H9 (cell line): ENCODE data around the gene CYRIA. TPM values are rescaled to one million over a fixed set of nuclear protein-coding genes. Genes with fewer than 3 reads are reported as not detected.

Experiments used
- DNase-seq: peaks from one replicate; pipeline ENCODE4 v3.0.0-alpha.2; 2017
- H2AFZ ChIP-seq: one replicate; pipeline ENCODE4 v1.6.1; 2013; ENCODE audit warnings: mild to moderate bottlenecking, low read length, control low read depth, moderate library complexity
- H2AK5ac ChIP-seq: 2 replicates; pipeline ENCODE4 v1.6.1; 2013; ENCODE audit warnings: low read length, control low read depth, mixed read lengths; ENCODE audit not compliant: insufficient read length
- H2BK120ac ChIP-seq: one replicate; pipeline ENCODE4 v1.6.1; 2013; ENCODE audit warnings: low read depth, mild to moderate bottlenecking, low read length, control low read depth, inconsistent platforms; ENCODE audit not compliant: poor library complexity, severe bottlenecking
- H2BK12ac ChIP-seq: 2 replicates; pipeline ENCODE4 v1.6.1; 2013; ENCODE audit warnings: low read length, control low read depth, mixed read lengths, low read depth; ENCODE audit not compliant: insufficient read length
- H2BK15ac ChIP-seq: 2 replicates; pipeline ENCODE4 v1.6.1; 2013; ENCODE audit warnings: low read depth, low read length, control low read depth
- H2BK20ac ChIP-seq: one replicate; pipeline ENCODE4 v1.6.1; 2013; ENCODE audit warnings: low read depth, mild to moderate bottlenecking, low read length, control low read depth, inconsistent platforms; ENCODE audit not compliant: poor library complexity, severe bottlenecking
- H2BK5ac ChIP-seq: 2 replicates; pipeline ENCODE4 v1.6.1; 2013; ENCODE audit warnings: low read length, control low read depth, mixed read lengths; ENCODE audit not compliant: insufficient read length
- H3K14ac ChIP-seq: 2 replicates; pipeline ENCODE4 v1.6.1; 2013; ENCODE audit warnings: low read length, control low read depth; ENCODE audit not compliant: insufficient read depth
- H3K18ac ChIP-seq: 2 replicates; pipeline ENCODE4 v1.6.1; 2013; ENCODE audit warnings: low read depth, mild to moderate bottlenecking, mixed read lengths, low read length, control low read depth; ENCODE audit not compliant: insufficient read length
- H3K23ac ChIP-seq: 2 replicates; pipeline ENCODE4 v1.6.1; 2013; ENCODE audit warnings: low read length, control low read depth, mixed read lengths, low read depth; ENCODE audit not compliant: insufficient read length
- H3K23me2 ChIP-seq: 2 replicates; pipeline ENCODE4 v1.6.1; 2013; ENCODE audit warnings: low read depth, mild to moderate bottlenecking, mixed read lengths, low read length, control low read depth; ENCODE audit not compliant: insufficient read length, poor library complexity, severe bottlenecking
- H3K27ac ChIP-seq: 2 replicates; pipeline ENCODE4 v1.5.1; 2013; ENCODE audit warnings: low read length, control low read depth, mixed read lengths, low read depth; ENCODE audit not compliant: insufficient read length
- H3K27me3 ChIP-seq: 2 replicates; pipeline ENCODE4 v1.6.1; 2013; ENCODE audit warnings: low read length, control low read depth, inconsistent platforms; ENCODE audit not compliant: insufficient read depth
- H3K4ac ChIP-seq: 2 replicates; pipeline ENCODE4 v1.6.1; 2013; ENCODE audit warnings: low read depth, mild to moderate bottlenecking, control low read depth, inconsistent platforms, low read length, moderate library complexity
- H3K4me1 ChIP-seq: 2 replicates; pipeline ENCODE4 v1.6.1; 2013; ENCODE audit warnings: low read length, control low read depth, inconsistent platforms; ENCODE audit not compliant: insufficient read depth
- H3K4me2 ChIP-seq: 2 replicates; pipeline ENCODE4 v1.6.1; 2013; ENCODE audit warnings: low read length, control low read depth, mixed read lengths; ENCODE audit not compliant: insufficient read length, insufficient read depth
- H3K56ac ChIP-seq: 2 replicates; pipeline ENCODE4 v1.6.1; 2013; ENCODE audit warnings: low read depth, mild to moderate bottlenecking, mixed read lengths, low read length, control low read depth; ENCODE audit not compliant: insufficient read length
- H3K79me1 ChIP-seq: 2 replicates; pipeline ENCODE4 v1.6.1; 2013; ENCODE audit warnings: low read depth, mild to moderate bottlenecking, moderate library complexity, low read length, control low read depth, inconsistent platforms; ENCODE audit not compliant: insufficient read depth, poor library complexity, severe bottlenecking
- H3K79me2 ChIP-seq: 2 replicates; pipeline ENCODE4 v1.6.1; 2013; ENCODE audit warnings: low read length, control low read depth, inconsistent platforms; ENCODE audit not compliant: insufficient read depth
- H3K9ac ChIP-seq: 2 replicates; pipeline ENCODE4 v1.6.1; 2013; ENCODE audit warnings: low read length, control low read depth, mixed read lengths; ENCODE audit not compliant: insufficient read length; ENCODE audit errors: extremely low read depth
- H3K9me3 ChIP-seq: one replicate; pipeline ENCODE4 v1.6.1; 2013; ENCODE audit warnings: low read depth, low read length, inconsistent platforms; ENCODE audit not compliant: control insufficient read depth
- H3T11ph ChIP-seq: one replicate; pipeline ENCODE4 v1.6.1; 2013; ENCODE audit warnings: mild to moderate bottlenecking, low read length, control low read depth, inconsistent platforms
- H4K20me1 ChIP-seq: one replicate; pipeline ENCODE4 v1.6.1; 2013; ENCODE audit not compliant: control insufficient read depth, insufficient read length, insufficient read depth
- H4K5ac ChIP-seq: 2 replicates; pipeline ENCODE4 v1.6.1; 2013; ENCODE audit warnings: low read depth, mild to moderate bottlenecking, mixed read lengths, low read length, control low read depth; ENCODE audit not compliant: insufficient read length
- H4K8ac ChIP-seq: replicated peaks from 2 replicates; pipeline ENCODE4 v1.6.1; 2013; ENCODE audit warnings: low read length, control low read depth, mixed read lengths, low read depth; ENCODE audit not compliant: insufficient read length
- H4K91ac ChIP-seq: 2 replicates; pipeline ENCODE4 v1.6.1; 2013; ENCODE audit warnings: low read depth, mild to moderate bottlenecking, moderate library complexity, mixed read lengths, low read length, control low read depth; ENCODE audit not compliant: insufficient read length
- H3K27ac Mint-ChIP-seq, 3 experiments: 2 replicates in 2 of 3; 3 replicates in 1 of 3; pipeline ENCODE4 v1.8.0; 2020 to 2021; ENCODE audit warnings: mixed read lengths in 3 of 3, mild to moderate bottlenecking in 1 of 3, moderate library complexity in 1 of 3
- H3K27me3 Mint-ChIP-seq: 2 replicates; pipeline ENCODE4 v1.8.0; 2021; ENCODE audit warnings: low read depth, mild to moderate bottlenecking, moderate library complexity, mixed read lengths
- H3K36me3 Mint-ChIP-seq, 3 experiments: 2 replicates in 2 of 3; 3 replicates in 1 of 3; pipeline ENCODE4 v1.8.0; 2020 to 2021; ENCODE audit warnings: low read depth in 3 of 3, mixed read lengths in 3 of 3; ENCODE audit not compliant: insufficient read depth in 1 of 3
- H3K4me1 Mint-ChIP-seq, 2 experiments: 2 replicates each; pipeline ENCODE4 v1.8.0; 2020; ENCODE audit warnings: mixed read lengths in 2 of 2
- H3K4me3 Mint-ChIP-seq, 2 experiments: 2 replicates in 1 of 2; 3 replicates in 1 of 2; pipeline ENCODE4 v1.8.0; 2020 to 2021; ENCODE audit warnings: mild to moderate bottlenecking in 2 of 2, mixed read lengths in 2 of 2, moderate library complexity in 1 of 2
- H3K9me3 Mint-ChIP-seq, 2 experiments: 2 replicates in 1 of 2; 3 replicates in 1 of 2; pipeline ENCODE4 v1.8.0; 2020; ENCODE audit warnings: mild to moderate bottlenecking in 2 of 2, mixed read lengths in 2 of 2, moderate library complexity in 1 of 2
- WGBS: extraction: QIAGEN DNeasy Blood & Tissue Kit; methylation state at CpG from one replicate; pipeline ENCODE4 v1.1.7; 2013; ENCODE audit warnings: missing lambda C conversion rate, low lambda C conversion rate, mixed read lengths; ENCODE audit not compliant: insufficient read length; ENCODE audit errors: extremely low coverage; 5-methylcytosine and 5-hydroxymethylcytosine counted together
- total RNA-seq: library from RNA; stranded (reverse); gene quantifications from 2 replicates; pipeline ENCODE4 v1.2.1, GENCODE V29; 2021
- TF ChIP-seq, protein P1 (sequence below): fragments of 200-600 bp; sonication (generic); conservative IDR thresholded peaks from 3 replicates; pipeline ENCODE4 v1.8.0; 2021; ENCODE audit warnings: antibody characterized with exemption, mild to moderate bottlenecking

CYRIA gene
- total RNA-seq, 1 experiment from 2014 or later: 2.3 TPM

- H3K23me2 ChIP-seq: no peaks in the 10 kb centered on the region
- Mint-ChIP-seq H3K36me3 (no peaks in the 10 kb centered on the region), H3K27ac (no peak overlapping the region), H3K4me3 (no peak overlapping the region), H3K4me1 (peaks cover 9 to 14% of the 10 kb centered on the region in 2 experiments), H3K27me3 (peaks cover 3% of the 10 kb centered on the region), H3K9me3 (no peaks in the 10 kb centered on the region)
- no peak overlapping the region for H2BK20ac ChIP-seq
- H3K79me2 ChIP-seq: 0 out of 2 replicates have a peak, but pooled peaks cover 2% of the 10 kb centered on the region
- TF ChIP-seq, protein P1, sequence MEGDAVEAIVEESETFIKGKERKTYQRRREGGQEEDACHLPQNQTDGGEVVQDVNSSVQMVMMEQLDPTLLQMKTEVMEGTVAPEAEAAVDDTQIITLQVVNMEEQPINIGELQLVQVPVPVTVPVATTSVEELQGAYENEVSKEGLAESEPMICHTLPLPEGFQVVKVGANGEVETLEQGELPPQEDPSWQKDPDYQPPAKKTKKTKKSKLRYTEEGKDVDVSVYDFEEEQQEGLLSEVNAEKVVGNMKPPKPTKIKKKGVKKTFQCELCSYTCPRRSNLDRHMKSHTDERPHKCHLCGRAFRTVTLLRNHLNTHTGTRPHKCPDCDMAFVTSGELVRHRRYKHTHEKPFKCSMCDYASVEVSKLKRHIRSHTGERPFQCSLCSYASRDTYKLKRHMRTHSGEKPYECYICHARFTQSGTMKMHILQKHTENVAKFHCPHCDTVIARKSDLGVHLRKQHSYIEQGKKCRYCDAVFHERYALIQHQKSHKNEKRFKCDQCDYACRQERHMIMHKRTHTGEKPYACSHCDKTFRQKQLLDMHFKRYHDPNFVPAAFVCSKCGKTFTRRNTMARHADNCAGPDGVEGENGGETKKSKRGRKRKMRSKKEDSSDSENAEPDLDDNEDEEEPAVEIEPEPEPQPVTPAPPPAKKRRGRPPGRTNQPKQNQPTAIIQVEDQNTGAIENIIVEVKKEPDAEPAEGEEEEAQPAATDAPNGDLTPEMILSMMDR: no peak
- 0 out of 2 replicates have a peak, but pooled peaks cover 2% of the 10 kb centered on the region for H3K4me1 ChIP-seq
- no peak overlapping the region for H3K18ac ChIP-seq
- H2BK120ac ChIP-seq: no peak overlapping the region
- no peak overlapping the region for H3K27ac ChIP-seq
- H3K27me3 ChIP-seq: no peaks in the 10 kb centered on the region
- no peak overlapping the region for H4K5ac ChIP-seq
- H3K9ac ChIP-seq: no peak overlapping the region
- no peak overlapping the region for H2BK5ac ChIP-seq
- DNase-seq: no peak
- no peak overlapping the region for H2BK12ac ChIP-seq
- no peaks in the 10 kb centered on the region for H4K20me1 ChIP-seq
- H3K23ac ChIP-seq: no peak overlapping the region
- H3K56ac ChIP-seq: no peak overlapping the region
- H3K4me2 ChIP-seq: no peak overlapping the region
- WGBS: no CpG with 5 or more reads among the region's 1 CpG
- H2AK5ac ChIP-seq: no peak overlapping the region
- no peak overlapping the region for H2AFZ ChIP-seq
- no peaks in the 10 kb centered on the region for H3K9me3 ChIP-seq
- H2BK15ac ChIP-seq: no peak overlapping the region
- no peak overlapping the region for H3K4ac ChIP-seq
- H3K79me1 ChIP-seq: no peaks in the 10 kb centered on the region
- H4K8ac ChIP-seq: no peak overlapping the region
- no peak overlapping the region for H4K91ac ChIP-seq
- no peak overlapping the region for H3T11ph ChIP-seq
- no peak overlapping the region for H3K14ac ChIP-seq
These were observed 8.0 kb downstream of the CYRIA start for GRCh38 chr2:16657671-16658070.
